SK-N-SH treated with all-trans-retinoic acid at 6 μM for 48 hours (cell line): ENCODE measurements around the gene FN1.

ENCODE experiments used
- ARNTL ChIP-seq: fragments of 450-650 bp; formaldehyde crosslinking; IDR thresholded peaks from 2 replicates; pipeline ENCODE4 v1.5.0; 2020; ENCODE audit warnings: low read depth, mild to moderate bottlenecking, moderate library complexity, borderline replicate concordance
- CREB5 ChIP-seq: fragments of 250-450 bp; sonication (Bioruptor Pico); IDR thresholded peaks from 2 replicates; pipeline ENCODE4 v1.5.1; 2020; ENCODE audit warnings: low read depth, mild to moderate bottlenecking, moderate library complexity
- CSDC2 ChIP-seq: fragments of 250-450 bp; sonication (Bioruptor Pico); IDR thresholded peaks from 2 replicates; pipeline ENCODE4 v1.5.0; 2020; ENCODE audit warnings: mild to moderate bottlenecking, moderate library complexity
- ESRRG ChIP-seq: fragments of 250-450 bp; sonication (Bioruptor Pico); IDR thresholded peaks from 2 replicates; pipeline ENCODE4 v1.6.1; 2021; ENCODE audit warnings: mild to moderate bottlenecking
- GLIS3 ChIP-seq: fragments of 250-450 bp; sonication (Bioruptor Pico); IDR thresholded peaks from 2 replicates; pipeline ENCODE4 v1.5.0; 2020; ENCODE audit warnings: mild to moderate bottlenecking, moderate library complexity
- PATZ1 ChIP-seq: fragments of 250-450 bp; sonication (Bioruptor Pico); IDR thresholded peaks from 2 replicates; pipeline ENCODE4 v1.8.0; 2020; ENCODE audit warnings: mild to moderate bottlenecking, moderate library complexity, borderline replicate concordance
- PPARA ChIP-seq: fragments of 250-450 bp; sonication (Bioruptor Pico); IDR thresholded peaks from 2 replicates; pipeline ENCODE4 v1.5.0; 2020; ENCODE audit warnings: mild to moderate bottlenecking, borderline replicate concordance
- RARB ChIP-seq: fragments of 250-450 bp; sonication (Bioruptor Pico); IDR thresholded peaks from 2 replicates; pipeline ENCODE4 v1.8.0; 2021; ENCODE audit warnings: mild to moderate bottlenecking, moderate library complexity
- TOX ChIP-seq: fragments of 250-450 bp; sonication (Bioruptor Pico); IDR thresholded peaks from 2 replicates; pipeline ENCODE4 v1.8.0; 2021; ENCODE audit warnings: mild to moderate bottlenecking, moderate library complexity, borderline replicate concordance
- TSHZ2 ChIP-seq: fragments of 250-450 bp; sonication (Bioruptor Pico); IDR thresholded peaks from 2 replicates; pipeline ENCODE4 v1.5.0; 2020; ENCODE audit warnings: mild to moderate bottlenecking, moderate library complexity
- ZFP3 ChIP-seq: fragments of 250-450 bp; sonication (Bioruptor Pico); IDR thresholded peaks from 2 replicates; pipeline ENCODE4 v1.5.0; 2020; ENCODE audit warnings: mild to moderate bottlenecking, moderate library complexity
- ZFP30 ChIP-seq: fragments of 450-650 bp; formaldehyde crosslinking; IDR thresholded peaks from 2 replicates; pipeline ENCODE4 v1.5.0; 2022; ENCODE audit warnings: mild to moderate bottlenecking, moderate library complexity
- ZNF8 ChIP-seq: fragments of 450-650 bp; formaldehyde crosslinking; IDR thresholded peaks from 2 replicates; pipeline ENCODE4 v1.5.0; 2020; ENCODE audit warnings: mild to moderate bottlenecking, moderate library complexity

DNA sequence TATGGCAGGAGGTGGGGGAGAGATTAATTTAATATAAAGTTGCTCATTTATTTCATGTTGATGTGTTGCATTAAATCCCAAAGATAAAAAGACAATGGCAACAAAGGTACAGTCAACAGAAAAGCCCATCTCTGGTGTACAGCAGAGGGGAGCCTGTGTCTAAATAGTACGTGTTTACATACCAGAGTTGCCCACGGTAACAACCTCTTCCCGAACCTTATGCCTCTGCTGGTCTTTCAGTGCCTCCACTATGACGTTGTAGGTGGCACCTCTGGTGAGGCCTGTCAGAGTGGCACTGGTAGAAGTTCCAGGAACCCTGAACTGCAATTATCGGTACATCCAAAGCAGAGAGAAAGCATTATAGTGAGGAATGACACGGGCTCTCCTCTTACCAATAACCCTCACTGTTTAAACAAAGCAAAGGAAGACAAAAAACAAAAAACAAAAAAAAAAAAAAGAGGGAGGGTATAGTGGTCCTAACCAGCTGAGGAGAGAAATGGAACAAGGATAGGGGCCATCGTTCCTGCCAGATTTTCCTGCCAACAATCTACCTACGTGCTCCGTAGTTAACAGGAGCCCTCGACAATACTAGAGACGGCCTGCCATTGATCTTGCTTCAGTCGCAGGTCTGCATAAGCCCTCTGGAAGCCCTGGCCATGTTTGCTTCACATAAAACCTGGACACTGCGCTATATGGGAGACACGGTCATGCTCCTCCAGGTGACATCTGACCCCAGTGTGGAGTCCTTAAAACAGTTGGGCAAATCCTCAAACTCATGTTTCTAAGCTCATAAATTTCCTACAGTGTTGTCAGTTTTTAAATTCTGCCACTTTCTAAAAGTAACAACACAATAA, 65.5 kb downstream of the FN1 start:
- TF ChIP-seq ZFP30 (CRISPR knock-in tag) = no peak
- TF ChIP-seq ESRRG (CRISPR knock-in tag) = no peak
- no peak for TF ChIP-seq ARNTL (CRISPR knock-in tag)
- TF ChIP-seq CREB5 (CRISPR knock-in tag) = no peak
- no peak for TF ChIP-seq ZNF8 (CRISPR knock-in tag)
- TF ChIP-seq PATZ1 (CRISPR knock-in tag) = no peak
- no peak for TF ChIP-seq PPARA (CRISPR knock-in tag)
- TF ChIP-seq ZFP3 (CRISPR knock-in tag) = no peak
- TF ChIP-seq RARB (CRISPR knock-in tag) = no peak
- no peak for TF ChIP-seq TSHZ2 (CRISPR knock-in tag)
- TF ChIP-seq TOX (CRISPR knock-in tag) = no peak
- no peak for TF ChIP-seq CSDC2 (CRISPR knock-in tag)
- TF ChIP-seq GLIS3 (CRISPR knock-in tag) = no peak
